Skin epidermis (tissue), 12 donors: ENCODE results near the gene CNTRL.
"Not testable (repeated sequence)": the region's sequence is repeated elsewhere in the genome, so short reads cannot be mapped to it uniquely, and the experiment has no call there.

Experiments
- H3K27ac ChIP-seq, 21 experiments: fragments of 200-600 bp; sonication (generic) in 11 of 21; one replicate each; pipeline ENCODE4 v1.5.0; 2020; ENCODE audit warnings: mild to moderate bottlenecking in 3 of 21, inconsistent platforms in 2 of 21, moderate library complexity in 2 of 21
- H3K4me3 ChIP-seq, 7 experiments: fragments of 200-600 bp; sonication (generic) in 2 of 7; one replicate each; pipeline ENCODE4 v1.5.0; 2020; ENCODE audit warnings: inconsistent platforms in 2 of 7, mild to moderate bottlenecking in 2 of 7, moderate library complexity in 1 of 7

Gene CNTRL

DNA sequence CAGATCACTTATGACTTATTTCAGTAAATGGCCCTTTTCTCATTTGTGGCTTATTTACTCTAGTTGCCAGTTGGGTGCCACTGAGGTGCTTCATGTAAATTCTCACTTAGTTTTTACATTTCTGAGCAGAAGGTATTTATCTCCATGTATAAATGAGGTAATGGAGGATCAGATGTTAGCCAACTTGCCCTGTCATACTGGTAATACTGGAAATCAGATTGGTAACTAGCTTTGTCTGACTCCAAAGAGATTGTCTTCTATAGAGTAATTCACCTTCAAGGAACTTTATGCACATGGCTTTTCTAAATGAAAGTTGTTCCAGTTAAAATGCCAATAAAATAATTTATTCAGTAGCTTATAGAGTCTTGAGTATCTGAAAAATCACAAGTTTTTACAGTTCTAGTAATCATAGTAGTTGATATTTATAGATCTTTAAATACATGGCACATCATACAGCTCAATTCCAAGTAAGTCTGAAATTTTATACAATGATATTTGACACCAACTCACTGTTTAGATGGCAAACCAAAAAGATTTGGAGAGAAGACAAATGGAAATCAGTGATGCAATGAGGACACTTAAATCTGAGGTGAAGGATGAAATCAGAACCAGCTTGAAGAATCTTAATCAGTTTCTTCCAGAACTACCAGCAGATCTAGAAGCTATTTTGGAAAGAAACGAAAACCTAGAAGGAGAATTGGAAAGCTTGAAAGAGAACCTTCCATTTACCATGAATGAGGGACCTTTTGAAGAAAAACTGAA lies 98.2 kb downstream of the CNTRL start:
- Histone ChIP-seq H3K4me3 (no peak overlapping the region), H3K27ac (no peak overlapping the region)

DNA sequence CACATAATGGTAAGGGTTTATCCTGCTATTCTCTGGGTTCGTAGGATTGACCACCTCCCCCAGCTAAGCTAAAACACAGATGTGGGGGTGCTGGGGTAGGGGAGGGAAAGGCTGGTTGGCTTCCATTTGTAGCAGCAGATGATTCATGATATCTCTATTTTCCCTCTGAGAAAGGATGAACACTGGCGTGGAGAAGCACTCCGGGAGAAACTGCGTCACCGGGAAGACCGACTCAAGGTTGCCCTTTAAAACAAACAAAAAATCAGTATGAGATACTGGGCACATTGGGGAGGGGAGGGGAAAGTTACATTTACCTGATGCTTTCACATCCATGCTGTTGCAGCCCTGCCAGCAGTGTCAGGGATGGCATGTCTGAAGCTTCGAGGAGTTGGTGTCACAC lies 98.7 kb downstream of the CNTRL start:
- Histone ChIP-seq H3K27ac (no peak overlapping the region), H3K4me3 (no peak overlapping the region)

DNA sequence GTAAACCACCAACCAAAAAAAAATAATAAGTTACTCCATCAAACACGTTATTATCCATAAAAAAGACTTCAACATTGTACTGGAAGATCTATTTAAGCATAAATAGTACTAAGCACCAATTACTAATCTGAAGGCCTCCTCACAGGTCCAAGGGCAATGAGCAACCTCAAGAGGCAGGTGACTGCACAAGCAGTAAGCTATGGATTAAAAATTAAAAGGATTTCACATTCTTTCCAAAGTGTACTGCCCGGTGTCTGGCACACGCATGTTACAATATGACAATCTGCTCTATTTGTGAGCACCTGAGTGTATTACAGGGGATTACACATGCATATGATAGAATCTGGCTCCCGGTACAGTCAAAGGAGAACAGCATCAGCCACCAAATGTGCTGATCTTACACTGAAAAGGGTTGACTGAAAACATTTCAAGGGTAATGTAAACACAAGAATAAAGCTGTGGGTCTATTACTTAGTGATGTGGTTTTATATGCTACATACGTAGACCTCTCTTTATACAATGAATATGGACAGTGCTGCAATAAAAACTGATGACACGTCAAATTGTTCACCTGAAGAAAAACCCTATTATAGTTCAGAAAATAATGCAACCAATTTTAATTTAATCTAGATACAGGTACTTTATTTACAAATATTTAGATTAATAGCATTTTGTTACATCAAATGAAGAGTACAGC lies 104.1 kb downstream of the CNTRL start:
- Histone ChIP-seq H3K27ac (no peak overlapping the region), H3K4me3 (no peak overlapping the region)

DNA sequence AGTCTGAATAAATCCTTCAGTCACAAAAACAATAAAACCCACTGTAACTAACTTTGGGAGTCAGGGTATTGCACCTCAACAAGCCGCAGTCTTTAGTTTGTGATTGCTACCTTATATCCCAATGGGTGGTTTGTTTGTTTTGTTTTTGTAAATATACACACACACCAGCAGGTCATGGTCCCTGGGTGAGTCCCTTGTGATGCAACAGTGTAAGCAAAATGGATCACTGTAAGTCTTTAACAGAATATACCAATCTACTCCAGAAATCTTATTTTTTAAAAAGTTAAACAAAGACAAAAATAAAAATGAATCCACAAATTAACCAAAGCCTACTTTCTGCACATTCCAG lies 104.6 kb downstream of the CNTRL start:
- H3K27ac ChIP-seq, H3K4me3 ChIP-seq: not testable (repeated sequence)

DNA sequence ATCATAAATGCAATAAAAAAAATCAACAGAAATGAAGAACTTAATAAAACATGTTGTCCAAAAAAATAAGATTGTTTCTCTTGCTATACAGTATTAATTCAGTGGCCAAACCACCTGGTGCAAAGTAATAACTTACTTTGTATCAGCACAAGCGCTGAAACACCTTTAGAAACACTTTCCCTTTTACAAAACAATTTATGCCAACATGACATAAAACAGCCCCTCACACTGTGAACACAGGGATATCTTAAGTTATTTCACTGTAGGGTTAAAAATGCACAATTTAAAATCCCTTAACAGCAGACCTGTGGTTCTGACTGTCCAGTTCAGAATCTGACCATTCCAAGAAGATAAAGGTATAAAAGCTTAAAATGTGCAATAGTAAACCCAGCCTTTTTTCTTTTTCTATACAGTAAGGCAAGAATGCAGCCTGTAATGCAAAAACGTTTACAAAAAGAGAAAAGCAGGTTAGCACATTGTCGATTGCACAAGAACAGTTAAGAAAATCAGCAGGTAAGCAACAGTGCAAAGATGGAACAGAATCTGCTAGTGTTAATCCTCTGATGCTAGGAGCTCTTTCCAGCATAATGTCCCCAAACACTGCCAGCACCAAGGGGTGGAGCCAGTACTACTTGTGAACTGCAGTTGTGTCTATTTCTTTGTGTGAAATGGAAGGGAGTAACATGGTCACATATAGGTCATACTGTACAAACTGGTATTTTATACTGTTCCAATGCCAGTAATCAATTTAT lies 105.4 kb downstream of the CNTRL start:
- Histone ChIP-seq H3K27ac (no peak overlapping the region), H3K4me3 (no peak overlapping the region)

DNA sequence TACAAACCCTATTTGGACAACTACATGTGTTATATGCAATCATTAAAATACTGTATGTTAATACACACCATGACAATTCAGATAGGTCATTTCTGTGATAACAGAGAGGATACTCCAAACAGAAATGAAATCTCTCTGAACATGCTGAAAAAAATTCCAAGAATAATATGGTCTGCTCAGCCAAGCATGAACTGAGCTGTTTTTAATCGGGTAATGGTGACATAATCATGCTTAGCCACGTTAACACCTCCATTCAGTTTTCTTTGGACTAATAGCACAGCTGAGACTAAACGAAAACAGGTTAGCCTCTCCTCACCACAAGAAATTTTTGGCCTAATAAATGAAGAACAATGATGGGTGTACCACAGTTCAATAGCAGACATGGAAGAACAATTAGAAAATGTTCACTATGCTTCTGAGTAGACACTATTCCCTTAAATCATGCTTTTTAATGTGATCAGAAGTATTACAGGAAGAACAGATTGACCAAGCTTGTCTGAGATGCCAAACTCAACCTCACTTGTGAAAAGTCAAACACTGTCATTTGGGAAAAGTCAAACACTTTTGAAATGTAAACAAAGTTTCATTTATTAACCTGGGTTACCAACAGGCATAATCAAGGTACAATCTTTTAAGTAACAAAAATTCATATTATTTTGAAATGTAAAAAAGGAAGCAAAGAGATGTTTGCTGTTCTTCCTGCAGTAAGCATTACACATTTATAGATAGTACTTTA lies 107.5 kb downstream of the CNTRL start:
- Histone ChIP-seq H3K4me3 (no peak overlapping the region), H3K27ac (no peak overlapping the region)

DNA sequence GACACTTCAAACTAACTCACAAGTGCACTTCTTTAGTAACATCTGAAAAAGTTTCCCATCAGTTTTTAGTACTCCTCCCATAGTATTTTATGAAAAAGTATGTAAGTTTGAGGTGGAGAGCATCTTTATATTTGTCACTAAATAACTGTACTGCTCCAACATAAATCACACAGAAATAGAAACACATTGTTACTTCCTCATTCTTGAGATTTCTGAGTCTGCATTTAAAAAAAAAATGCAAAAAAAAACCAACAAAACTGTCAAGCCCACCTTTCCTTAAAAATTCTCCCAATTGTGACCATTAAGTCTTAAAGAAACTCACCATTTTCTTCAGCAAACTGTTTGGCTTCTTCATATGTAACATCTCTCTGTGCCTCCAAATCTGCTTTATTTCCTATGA lies 108.2 kb downstream of the CNTRL start:
- no peak overlapping the region for H3K27ac ChIP-seq
- H3K4me3 ChIP-seq = no peak overlapping the region

DNA sequence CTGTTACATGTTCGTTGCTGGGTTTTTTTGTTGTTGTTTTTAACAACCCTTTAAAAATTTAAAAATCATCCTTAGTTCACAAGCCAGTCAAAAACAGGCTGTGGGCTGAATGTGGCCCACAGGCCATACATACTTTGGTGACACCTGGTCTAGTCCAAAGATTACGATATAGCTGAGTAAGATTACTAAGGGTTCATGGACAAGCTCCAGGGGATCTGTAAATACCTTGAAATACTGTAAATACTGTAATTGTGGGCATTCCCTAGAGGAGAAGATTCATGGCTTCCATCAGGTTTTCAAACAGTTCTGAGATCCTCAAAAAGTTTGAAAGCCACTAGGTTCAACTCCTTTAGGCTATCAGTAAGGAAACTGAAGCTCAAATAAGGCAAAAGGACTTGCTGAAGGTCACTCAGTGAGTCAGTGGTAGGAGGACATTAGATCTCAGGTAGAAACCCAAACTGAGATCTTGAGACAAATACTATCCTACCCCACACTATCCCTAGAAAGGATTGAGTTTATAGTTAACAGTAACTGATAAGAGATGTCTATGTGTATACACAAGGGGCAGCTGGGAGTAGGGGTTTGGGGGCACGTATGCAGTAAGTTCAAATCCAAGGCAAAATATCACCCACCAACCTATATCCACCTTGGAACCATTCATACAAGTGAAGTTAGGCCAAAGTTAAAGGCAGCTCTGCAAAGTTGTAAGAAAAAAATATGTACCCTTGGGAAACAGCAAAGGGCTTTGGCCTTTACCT lies 109.1 kb downstream of the CNTRL start:
- H3K27ac ChIP-seq = no peak overlapping the region
- H3K4me3 ChIP-seq = no peak overlapping the region

DNA sequence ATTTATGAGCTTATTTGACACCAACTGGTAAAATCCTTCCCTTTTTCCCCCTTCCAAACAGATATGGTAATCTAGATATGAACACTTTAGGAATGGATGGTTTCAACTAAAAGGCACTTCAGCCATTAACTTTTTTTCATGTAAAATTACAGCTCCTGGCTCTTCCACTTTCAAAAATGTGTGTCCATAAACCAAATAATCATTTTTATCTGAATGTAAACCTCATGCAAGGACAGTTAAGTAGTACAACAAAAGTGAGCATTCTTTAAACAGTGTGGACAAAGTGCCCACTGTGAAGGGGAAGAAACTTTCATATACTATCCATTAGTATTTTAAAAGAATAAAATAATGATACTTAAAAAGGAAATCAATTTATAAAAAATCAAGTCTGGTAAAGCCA lies 109.7 kb downstream of the CNTRL start:
- peak overlapping the region in 2 of 21 experiments; percentile 3 to 11 for H3K27ac ChIP-seq
- H3K4me3 ChIP-seq = no peak overlapping the region

DNA sequence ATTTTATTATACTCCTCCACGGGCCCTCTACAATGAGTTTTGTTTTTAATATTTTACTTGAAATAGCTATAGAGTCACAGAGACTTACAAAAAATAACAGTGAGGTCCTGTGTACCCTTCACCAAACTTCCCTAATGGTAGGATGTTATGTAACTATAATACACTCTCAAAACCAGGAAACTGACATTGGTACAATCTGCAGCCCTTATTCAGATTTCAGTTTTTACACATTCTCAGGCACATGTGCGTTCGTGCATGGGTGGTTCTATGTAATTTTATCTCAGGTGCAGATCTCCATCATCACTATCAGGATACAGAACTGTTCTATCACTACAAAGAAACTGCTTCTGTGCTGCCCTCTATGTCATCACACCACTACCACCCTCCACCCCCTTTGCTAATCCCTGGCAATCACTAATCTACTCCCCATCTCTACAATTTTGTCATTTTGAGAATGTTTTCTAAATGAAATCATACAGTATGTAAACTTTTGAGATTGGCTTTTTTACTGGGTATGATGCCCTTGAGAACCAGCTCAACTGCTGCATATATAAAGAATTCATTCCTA lies 110.5 kb downstream of the CNTRL start:
- Histone ChIP-seq H3K4me3 (no peak overlapping the region), H3K27ac (peak overlapping the region in 3 of 21 experiments; percentile 3 to 11 (median 10))

DNA sequence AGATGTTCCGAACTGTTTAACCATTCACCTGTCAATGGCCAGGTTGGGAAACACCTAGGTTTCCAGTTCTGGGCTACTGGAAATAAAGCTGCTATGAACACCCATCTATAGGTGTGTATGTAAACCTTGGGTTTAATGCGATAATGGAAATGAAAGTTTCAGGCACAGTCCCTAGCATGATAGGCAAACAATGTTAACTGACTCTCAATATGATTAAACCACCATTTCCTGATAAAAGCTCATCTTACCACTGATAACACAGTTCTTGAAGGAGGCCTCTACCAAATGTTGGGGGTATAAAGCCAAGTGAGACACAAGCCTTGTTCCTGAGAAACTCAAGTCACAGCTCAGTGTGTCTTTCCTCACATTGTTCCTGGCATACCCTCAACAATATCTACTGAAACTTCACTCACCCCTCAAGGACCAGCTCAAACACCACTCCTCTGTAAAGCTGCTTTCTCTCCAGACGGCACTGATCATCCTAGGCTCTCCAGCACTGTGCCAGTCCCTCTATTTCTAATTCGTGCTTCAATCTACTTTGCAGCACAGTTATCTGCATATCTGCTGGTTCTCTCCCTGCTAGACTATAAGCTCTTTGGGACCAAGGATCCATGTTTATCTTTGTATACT lies 111.1 kb downstream of the CNTRL start:
- Histone ChIP-seq H3K4me3 (no peak overlapping the region), H3K27ac (peak overlapping the region in 1 of 21 experiments; percentile 32)

DNA sequence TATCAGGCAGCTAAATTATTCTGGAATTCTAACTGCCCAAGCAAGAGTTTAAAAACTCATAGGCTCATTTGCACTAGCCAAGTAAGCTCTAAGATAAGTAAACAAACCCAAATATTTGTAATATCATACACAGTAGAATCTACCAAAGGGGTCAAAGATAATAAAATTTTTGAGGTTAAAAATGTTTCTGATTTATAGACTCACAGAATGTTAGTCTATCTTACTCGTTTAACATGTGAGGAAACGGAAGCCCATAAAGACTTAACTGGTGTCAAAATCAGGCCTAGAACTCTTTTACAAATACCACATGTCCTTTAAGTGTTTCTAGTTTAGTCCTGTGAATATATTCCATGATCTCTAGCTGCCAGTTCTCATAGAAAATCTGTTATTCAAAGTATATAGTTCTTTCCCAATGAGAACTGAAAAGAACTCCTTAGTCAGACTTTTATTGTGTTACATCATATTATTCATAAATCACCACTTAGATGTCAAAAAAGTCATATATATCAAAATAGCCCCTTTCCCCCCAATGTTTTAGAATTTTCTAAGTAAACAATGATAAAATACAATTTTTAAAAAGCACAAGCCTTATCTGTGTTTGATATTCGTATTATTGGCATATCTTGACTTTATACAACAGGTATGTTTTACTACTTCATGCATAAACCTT lies 113.0 kb downstream of the CNTRL start:
- Histone ChIP-seq H3K4me3 (no peak overlapping the region), H3K27ac (no peak overlapping the region)

DNA sequence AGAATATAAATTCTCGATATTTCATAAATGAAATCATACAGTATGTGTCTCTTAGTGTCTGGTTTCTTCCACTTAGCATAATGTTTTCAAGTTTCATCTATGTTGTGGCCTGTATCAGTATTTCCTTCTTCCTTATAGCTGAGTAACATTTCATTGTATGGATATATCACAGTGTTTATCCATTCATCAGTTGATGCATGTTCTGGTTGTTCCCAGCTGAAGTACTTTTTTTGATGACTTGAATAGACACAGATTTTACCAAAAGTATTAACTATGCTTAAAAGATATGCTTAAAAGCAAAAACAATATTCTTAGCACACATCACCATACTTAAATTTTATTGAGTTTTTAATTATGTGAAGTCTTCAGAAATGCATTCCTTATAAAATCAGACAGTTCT lies 114.3 kb downstream of the CNTRL start:
- H3K27ac ChIP-seq = no peak overlapping the region
- no peak overlapping the region for H3K4me3 ChIP-seq

DNA sequence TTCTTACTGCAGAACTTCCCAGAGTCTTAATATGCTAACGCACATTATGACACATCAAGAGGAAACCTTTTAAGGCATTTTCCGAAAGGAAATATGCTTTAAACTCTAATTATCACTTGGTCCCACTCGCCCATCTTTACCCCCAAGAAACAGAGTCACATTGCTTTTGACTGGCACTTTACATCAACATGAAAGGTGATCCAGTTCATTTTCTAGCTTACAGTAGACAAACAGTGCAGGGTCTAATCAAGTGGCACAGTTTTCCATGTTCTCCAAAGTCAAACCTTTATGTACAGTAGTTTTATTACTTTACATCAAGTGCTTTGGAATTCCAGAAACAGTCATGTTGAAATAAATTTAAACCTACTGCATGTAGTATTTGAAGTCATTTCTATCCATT lies 114.9 kb downstream of the CNTRL start:
- H3K4me3 ChIP-seq = no peak overlapping the region

DNA sequence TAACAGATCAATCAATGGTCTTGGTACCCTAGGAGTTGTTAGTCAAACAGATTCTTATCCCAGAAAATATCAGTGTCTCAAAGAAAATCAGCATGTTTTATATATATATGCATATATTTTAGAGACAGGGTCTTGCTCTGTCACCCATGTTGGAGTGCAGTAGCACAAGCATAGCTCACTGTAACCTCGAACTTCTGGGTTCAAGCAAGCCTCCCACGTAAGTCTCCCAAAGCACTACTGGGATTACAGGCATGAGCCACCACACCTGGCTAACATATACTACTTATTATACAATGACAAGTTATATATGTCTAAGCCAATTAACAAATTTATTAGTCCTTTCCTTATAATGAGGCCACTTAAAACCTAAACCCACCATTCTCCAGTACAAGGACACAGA lies 116.5 kb downstream of the CNTRL start:
- Histone ChIP-seq H3K27ac (peak overlapping the region in 1 of 21 experiments; percentile 4), H3K4me3 (no peak overlapping the region)

More for the DNA sequence above, 114.9 kb downstream of the CNTRL start:
- no peak overlapping the region for H3K27ac ChIP-seq

DNA sequence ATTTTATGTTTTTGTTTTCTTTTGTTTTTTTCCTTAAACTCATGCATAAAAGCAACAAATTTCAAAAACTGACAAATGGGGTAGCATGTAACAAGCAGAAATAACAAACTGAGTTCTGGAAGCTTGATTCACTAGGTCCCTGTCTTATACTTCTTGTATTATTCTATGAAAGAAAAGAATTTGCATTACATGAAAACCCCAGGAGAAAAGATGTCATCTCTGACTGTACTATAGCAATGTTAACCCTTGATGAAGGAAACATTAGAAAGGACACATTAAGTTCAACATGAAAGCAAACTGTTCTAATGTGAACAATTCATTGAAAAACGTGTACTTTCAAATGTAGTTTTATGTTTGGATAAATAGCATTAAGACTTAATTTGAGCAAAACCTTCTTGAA lies 117.8 kb downstream of the CNTRL start:
- peak overlapping the region in 1 of 21 experiments; percentile 4 for H3K27ac ChIP-seq
- H3K4me3 ChIP-seq = no peak overlapping the region

DNA sequence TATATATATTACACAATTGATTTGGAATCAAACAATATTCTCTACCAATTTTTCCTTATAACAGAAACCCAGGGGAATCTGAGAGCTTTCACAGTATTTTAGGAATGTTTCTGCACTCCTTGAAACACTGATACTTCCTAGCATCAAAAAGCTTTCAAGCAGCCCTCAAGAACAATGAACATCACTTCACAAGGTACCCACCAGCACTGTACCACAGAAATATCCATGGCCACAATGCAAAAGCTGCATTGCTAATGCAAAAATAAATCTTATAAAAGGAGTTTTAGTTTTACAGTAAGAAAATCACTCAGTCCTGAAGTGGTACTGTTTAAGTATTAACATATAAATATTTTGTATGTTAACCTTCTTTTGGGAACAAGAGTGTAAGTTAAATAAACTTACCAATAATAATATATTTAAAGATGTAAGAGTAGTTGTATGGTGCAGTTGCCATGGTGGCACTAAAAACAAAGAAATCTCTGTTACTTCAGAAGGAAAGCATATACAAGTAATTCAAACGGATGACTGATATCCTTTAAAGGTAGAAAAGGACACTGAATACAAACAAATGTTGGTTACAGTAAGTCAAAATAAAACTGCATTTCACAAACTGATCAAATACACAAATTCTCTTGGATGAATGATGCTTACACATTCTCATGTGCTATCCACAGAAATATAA lies 118.3 kb downstream of the CNTRL start:
- no peak overlapping the region for H3K4me3 ChIP-seq
- H3K27ac ChIP-seq = peak overlapping the region in 1 of 21 experiments; percentile 4
